GM12878 (cell line): Measurements from ENCODE around the gene HSD17B2. TPM values are rescaled to one million over a fixed set of nuclear protein-coding genes. Genes with fewer than 3 reads are reported as not detected.

Experiments used
- ATAC-seq: fragments of 200-7000 bp; cut with Tn5 transposase; 3 replicates; pipeline ENCODE4 v1.9.1; 2020; ENCODE audit warnings: mild to moderate bottlenecking, moderate library complexity
- BruUV-seq: library from RNA; stranded (reverse); fragments of 400-500 nt; replicated peaks from 2 replicates; lab custom pipeline; 2021; lab: Mats Ljungman, UMichigan
- CTCF ChIA-PET: fragments of 300-600 bp; sonication (Branson Sonifier 250); formaldehyde crosslinking; extraction: SDS; loops from one replicate; lab custom pipeline; 2021; ENCODE audit warnings: inconsistent platforms; lab: Yijun Ruan, JAX
- POLR2A ChIA-PET: fragments of 350-600 bp; formaldehyde crosslinking; extraction: SDS; loops from one replicate; lab custom pipeline; 2021; ENCODE audit warnings: inconsistent platforms; lab: Charles Lee
- RAD21 ChIA-PET: fragments of 300-600 bp; sonication (Branson Sonifier 250); formaldehyde crosslinking; loops from one replicate; lab custom pipeline; 2023; ENCODE audit warnings: antibody characterized with exemption; ENCODE audit not compliant: unreplicated experiment; lab: Charles Lee
- SMC1A ChIA-PET: fragments of 300-600 bp; sonication (Branson Sonifier 250); formaldehyde crosslinking; loops from one replicate; lab custom pipeline; 2023; ENCODE audit not compliant: unreplicated experiment, uncharacterized antibody; lab: Charles Lee
- DNase-seq: peaks from one replicate; pipeline ENCODE4 v3.0.0-alpha.2; 2011; ENCODE audit warnings: low read depth, low spot score
- FAIRE-seq: peaks from 3 replicates; lab custom pipeline; 2011; peaks lifted over from hg19 to GRCh38; lab: Jason Lieb, UNC
- H2AFZ ChIP-seq: 2 replicates; pipeline ENCODE4 v1.6.0; 2011; ENCODE audit warnings: low read depth, low read length, control low read depth; ENCODE audit not compliant: control insufficient read depth
- H3K27ac ChIP-seq: 2 replicates; pipeline ENCODE4 v1.5.1; 2011; ENCODE audit warnings: control low read depth; ENCODE audit not compliant: control insufficient read depth, insufficient read depth
- H3K27me3 ChIP-seq, 2 experiments: replicated peaks in 1 of 2; 2 replicates each; pipeline versions ENCODE4 v1.6.0 to v1.6.1; 2011; ENCODE audit warnings: low read length in 1 of 2; ENCODE audit not compliant: control insufficient read depth in 2 of 2, insufficient read depth in 2 of 2
- H3K36me3 ChIP-seq, 2 experiments: 2 replicates each; pipeline ENCODE4 v1.5.1; 2011; ENCODE audit warnings: low read length in 1 of 2; ENCODE audit not compliant: control insufficient read depth in 2 of 2, insufficient read depth in 2 of 2
- H3K4me1 ChIP-seq: 2 replicates; pipeline ENCODE4 v1.6.1; 2011; ENCODE audit warnings: mild to moderate bottlenecking, low read length, moderate library complexity, mixed read lengths; ENCODE audit not compliant: control insufficient read depth, insufficient read depth
- H3K4me2 ChIP-seq: 2 replicates; pipeline ENCODE4 v1.6.0; 2011; ENCODE audit warnings: control low read depth; ENCODE audit not compliant: control insufficient read depth, insufficient read depth
- H3K4me3 ChIP-seq: fragments of 200-600 bp; sonication (generic); 2 replicates; pipeline ENCODE4 v1.5.1; 2016
- H3K79me2 ChIP-seq: 2 replicates; pipeline ENCODE4 v1.6.0; 2011; ENCODE audit warnings: low read length; ENCODE audit not compliant: control insufficient read depth, insufficient read depth
- H3K9ac ChIP-seq: 2 replicates; pipeline ENCODE4 v1.8.0; 2011; ENCODE audit warnings: low read length, control low read depth, mixed read lengths; ENCODE audit not compliant: control insufficient read depth, insufficient read depth
- H3K9me3 ChIP-seq: replicated peaks from 3 replicates; pipeline ENCODE4 v1.5.1; 2011; ENCODE audit warnings: mild to moderate bottlenecking, low read length; ENCODE audit not compliant: control insufficient read depth, insufficient read depth
- H4K20me1 ChIP-seq: 2 replicates; pipeline ENCODE4 v1.6.0; 2011; ENCODE audit not compliant: control insufficient read depth, insufficient read depth
- BCLAF1 ChIP-seq: fragments of 450-650 bp; IDR thresholded peaks from 2 replicates; pipeline ENCODE4 v1.6.1; 2017; ENCODE audit warnings: antibody characterized with exemption, mild to moderate bottlenecking, moderate library complexity
- CHD4 ChIP-seq: fragments of 200-600 bp; sonication (generic); IDR thresholded peaks from 2 replicates; pipeline ENCODE4 v1.6.1; 2016; ENCODE audit warnings: mild to moderate bottlenecking
- FOXK2 ChIP-seq: fragments of 450-650 bp; IDR thresholded peaks from 2 replicates; pipeline ENCODE4 v1.6.1; 2017; ENCODE audit warnings: mild to moderate bottlenecking, moderate library complexity
- MYB ChIP-seq: fragments of 150-350 bp; IDR thresholded peaks from 2 replicates; pipeline ENCODE4 v1.6.1; 2014; ENCODE audit warnings: mild to moderate bottlenecking, low read depth, low read length, borderline replicate concordance
- NBN ChIP-seq: fragments of 450-650 bp; IDR thresholded peaks from 2 replicates; pipeline ENCODE4 v1.6.1; 2016
- PAX8 ChIP-seq: fragments of 450-650 bp; IDR thresholded peaks from 2 replicates; pipeline ENCODE4 v1.6.1; 2017; ENCODE audit warnings: mild to moderate bottlenecking, moderate library complexity
- POLR2AphosphoS2 ChIP-seq: IDR thresholded peaks from 2 replicates; pipeline ENCODE4 v1.6.1; 2011; ENCODE audit warnings: low read depth, mild to moderate bottlenecking, low read length, improper control_type of control experiment, moderate library complexity
- SPI1 ChIP-seq: IDR thresholded peaks from 2 replicates; pipeline ENCODE4 v1.6.1; 2011; ENCODE audit warnings: low read depth, mild to moderate bottlenecking, low read length, moderate library complexity, borderline replicate concordance; ENCODE audit not compliant: insufficient read depth
- USF1 ChIP-seq: IDR thresholded peaks from 2 replicates; pipeline ENCODE4 v1.6.1; 2011; ENCODE audit warnings: borderline replicate concordance, low read depth, mild to moderate bottlenecking, moderate library complexity, mixed read lengths, low read length; ENCODE audit not compliant: insufficient read depth; ENCODE audit errors: extremely low read length
- WRNIP1 ChIP-seq: IDR thresholded peaks from 2 replicates; pipeline ENCODE4 v1.6.1; 2011; ENCODE audit warnings: low read depth, low read length, improper control_type of control experiment, borderline replicate concordance
- ZBTB40 ChIP-seq: fragments of 450-650 bp; IDR thresholded peaks from 2 replicates; pipeline ENCODE4 v1.6.1; 2016; ENCODE audit warnings: mild to moderate bottlenecking, moderate library complexity, borderline replicate concordance
- ZSCAN29 ChIP-seq: fragments of 450-650 bp; IDR thresholded peaks from 2 replicates; pipeline ENCODE4 v1.6.1; 2017; ENCODE audit warnings: mild to moderate bottlenecking, moderate library complexity
- WGBS: methylation state at CpG from one replicate; pipeline ENCODE4 v1.1.6; 2016; ENCODE audit warnings: low lambda C conversion rate; ENCODE audit not compliant: insufficient replicate concordance, insufficient coverage; ENCODE audit errors: missing lambda C conversion rate; 5-methylcytosine and 5-hydroxymethylcytosine counted together
- in situ Hi-C: fragments of 300-500 bp; cut with MboI; formaldehyde crosslinking; loops from 9 replicates; pipeline ENCODE4 v1.14.3; 2018; ENCODE audit warnings: mixed read lengths
- intact Hi-C: fragments of 100-400 bp; cut with micrococcal nuclease; formaldehyde crosslinking; loops from one replicate; pipeline ENCODE4 v1.14.2; 2022; ENCODE audit not compliant: unreplicated experiment
- polyA plus RNA-seq, 11 experiments: library from polyadenylated mRNA; depleted of rRNA in 4 of 11; unstranded in 6 of 11; stranded (reverse) in 5 of 11; fragments of >200 nt; fragmentation: Nextera tagmentation in 4 of 11; fragmentation: Illumina TruSeq in 1 of 11; extraction: Ambion mirVana in 4 of 11; extraction: Trizol in 1 of 11; gene quantifications; 1 replicate in 1 of 11; 2 replicates in 10 of 11; pipeline versions ENCODE4 v1.2.1 to v1.2.3, GENCODE V29; 2011 to 2016; ENCODE audit warnings: inconsistent platforms in 2 of 11, missing spikeins in 2 of 11, low read depth in 1 of 11
- total RNA-seq, 4 experiments: library from RNA; depleted of rRNA in 3 of 4; stranded (reverse); fragments of >200 nt in 3 of 4; fragmentation: Illumina TruSeq in 1 of 4; extraction: Trizol in 1 of 4; gene quantifications; 2 replicates each; pipeline versions ENCODE4 v1.2.1 to v1.2.3, GENCODE V29; 2013 to 2021

Gene HSD17B2
- total and polyA plus RNA-seq, 10 of the 15 experiments (the other 5 are each of a cell fraction or from before 2014, with no cell fraction given): not detected

- CTCF ChIA-PET: no interaction called here
- in situ Hi-C loops: no loop called here
- no peaks in the 10 kb centered on the region for H3K79me2 ChIP-seq
Observed at GRCh38 chr16:82119405-82119804, 84.4 kb downstream of the HSD17B2 start.

GRCh38 chr16:82124651-82125050 is 89.6 kb downstream of the HSD17B2 start:
- WGBS: 14% methylated on average over 3 of the region's 3 CpGs
- SMC1A ChIA-PET: no interaction called here
- Histone ChIP-seq H3K9ac (no peak overlapping the region), H3K4me2 (no peak overlapping the region), H3K27ac (no peak overlapping the region), H3K4me3 (no peak overlapping the region), H4K20me1 (no peaks in the 10 kb centered on the region), H3K4me1 (no peaks in the 10 kb centered on the region), H3K79me2 (no peaks in the 10 kb centered on the region), H3K27me3 (no peaks in the 10 kb centered on the region; a peak in 1 of 4 replicates), H3K9me3 (no peaks in the 10 kb centered on the region), H3K36me3 (no peaks in the 10 kb centered on the region), H2AFZ (no peak overlapping the region)
- BruUV-seq: no TSS peak
- DNase-seq (no peak), FAIRE-seq (no peak), ATAC-seq (no peak)
- in situ Hi-C loops (no loop called here), intact Hi-C loops (no loop called here)
- CTCF ChIA-PET: no interaction called here
- POLR2A ChIA-PET: no interaction called here
- RAD21 ChIA-PET: no interaction called here
- TF ChIP-seq POLR2AphosphoS2: no peak
- TF ChIP-seq BCLAF1: no peak
- TF ChIP-seq USF1: no peak
- no peak for TF ChIP-seq NBN
- no peak for TF ChIP-seq PAX8
- TF ChIP-seq SPI1: no peak
- TF ChIP-seq WRNIP1: no peak
- no peak for TF ChIP-seq ZBTB40
- no peak for TF ChIP-seq CHD4

More at GRCh38 chr16:82119405-82119804, 84.4 kb downstream of the HSD17B2 start:
- Histone ChIP-seq H3K36me3 (no peaks in the 10 kb centered on the region), H3K27me3 (peaks cover 0 to 2% of the 10 kb centered on the region in 2 experiments; a peak in 1 of 4 replicates), H3K9me3 (no peaks in the 10 kb centered on the region), H4K20me1 (no peaks in the 10 kb centered on the region), H3K9ac (no peak overlapping the region), H3K4me2 (no peak overlapping the region), H2AFZ (no peak overlapping the region), H3K27ac (no peak overlapping the region), H3K4me1 (no peaks in the 10 kb centered on the region), H3K4me3 (no peak overlapping the region)
- ChIA-PET POLR2A (no interaction called here), SMC1A (no interaction called here), RAD21 (no interaction called here)
- no peak for TF ChIP-seq MYB
- no peak for TF ChIP-seq ZSCAN29
- no peak for TF ChIP-seq FOXK2
- DNase-seq: no peak
- 34% methylated on average over 4 of the region's 4 CpGs for WGBS
- FAIRE-seq: no peak
- no peak for ATAC-seq
- no TSS peak for BruUV-seq
- intact Hi-C loops: no loop called here
